SK-N-MC (cell line): ENCODE measurements around the gene SPINT4.

Experiments
- EZH2 ChIP-seq: fragments of 200-600 bp; sonication (generic); IDR thresholded peaks from one replicate; pipeline ENCODE4 v1.6.1; 2017; ENCODE audit warnings: antibody characterized with exemption
- POLR2AphosphoS5 ChIP-seq: IDR thresholded peaks from 2 replicates; pipeline ENCODE4 v1.6.1; 2012; ENCODE audit warnings: mild to moderate bottlenecking, low read depth, low read length, borderline replicate concordance

- TF ChIP-seq EZH2 (no peak), POLR2AphosphoS5 (no peak)
These were observed 17.0 kb upstream of the SPINT4 start, which contains the start of gene WFDC10B for GRCh38 chr20:45704969-45705637.
